Trophoblast cell (in vitro differentiated cells and primary cell): ENCODE data around the gene PRSS1.

Experiments
- DNase-seq, 2 donors: peaks; one replicate each; pipeline ENCODE4 v3.0.0-alpha.2; 2016
- H2AFZ ChIP-seq: 2 replicates; pipeline ENCODE4 v1.6.1; 2013; ENCODE audit warnings: low read length, moderate library complexity, mild to moderate bottlenecking; ENCODE audit not compliant: insufficient read depth, poor library complexity
- H2AK5ac ChIP-seq: 2 replicates; pipeline ENCODE4 v1.6.1; 2013; ENCODE audit warnings: mild to moderate bottlenecking, low read length
- H2BK120ac ChIP-seq: 2 replicates; pipeline ENCODE4 v1.6.1; 2013; ENCODE audit warnings: low read length, mild to moderate bottlenecking, moderate library complexity; ENCODE audit not compliant: insufficient read depth, poor library complexity
- H2BK12ac ChIP-seq: 2 replicates; pipeline ENCODE4 v1.6.1; 2013; ENCODE audit warnings: mild to moderate bottlenecking, low read length, moderate library complexity
- H2BK5ac ChIP-seq: 2 replicates; pipeline ENCODE4 v1.6.1; 2013; ENCODE audit warnings: low read length, low read depth, moderate library complexity, mild to moderate bottlenecking; ENCODE audit not compliant: poor library complexity
- H3K14ac ChIP-seq: 2 replicates; pipeline ENCODE4 v1.6.1; 2013; ENCODE audit warnings: mild to moderate bottlenecking, low read length
- H3K18ac ChIP-seq: 2 replicates; pipeline ENCODE4 v1.6.1; 2013; ENCODE audit warnings: mild to moderate bottlenecking, low read length
- H3K23ac ChIP-seq: 2 replicates; pipeline ENCODE4 v1.6.1; 2013; ENCODE audit warnings: low read length
- H3K27ac ChIP-seq: 2 replicates; pipeline ENCODE4 v1.5.1; 2013; ENCODE audit warnings: low read depth, mild to moderate bottlenecking, inconsistent platforms, low read length, moderate library complexity
- H3K27me3 ChIP-seq: 2 replicates; pipeline ENCODE4 v1.6.1; 2013; ENCODE audit warnings: inconsistent platforms, mild to moderate bottlenecking, low read length, moderate library complexity; ENCODE audit not compliant: insufficient read depth
- H3K36me3 ChIP-seq, 2 experiments: 1 replicate in 1 of 2; 2 replicates in 1 of 2; pipeline ENCODE4 v1.6.1; 2013; ENCODE audit warnings: low read length in 2 of 2, mild to moderate bottlenecking in 2 of 2, moderate library complexity in 1 of 2; ENCODE audit not compliant: insufficient read depth in 2 of 2, control insufficient read depth in 1 of 2
- H3K4ac ChIP-seq: 2 replicates; pipeline ENCODE4 v1.6.1; 2013; ENCODE audit warnings: low read depth, mild to moderate bottlenecking, low read length, moderate library complexity
- H3K4me1 ChIP-seq, 2 experiments: 1 replicate in 1 of 2; 2 replicates in 1 of 2; pipeline ENCODE4 v1.6.1; 2013; ENCODE audit warnings: low read length in 2 of 2, mild to moderate bottlenecking in 2 of 2, moderate library complexity in 1 of 2; ENCODE audit not compliant: insufficient read depth in 2 of 2, control insufficient read depth in 1 of 2
- H3K4me2 ChIP-seq: 2 replicates; pipeline ENCODE4 v1.6.1; 2013; ENCODE audit warnings: inconsistent platforms, mild to moderate bottlenecking, low read length, moderate library complexity
- H3K4me3 ChIP-seq: 2 replicates; pipeline ENCODE4 v1.5.1; 2013; ENCODE audit warnings: mild to moderate bottlenecking, low read depth, low read length, inconsistent platforms
- H3K79me1 ChIP-seq: one replicate; pipeline ENCODE4 v1.6.1; 2013; ENCODE audit warnings: low read length
- H3K79me2 ChIP-seq: 2 replicates; pipeline ENCODE4 v1.6.1; 2013; ENCODE audit warnings: low read length, mild to moderate bottlenecking; ENCODE audit not compliant: control insufficient read depth, insufficient read depth, poor library complexity
- H3K9ac ChIP-seq: 2 replicates; pipeline ENCODE4 v1.6.1; 2013; ENCODE audit warnings: mild to moderate bottlenecking, low read length
- H3K9me3 ChIP-seq: 2 replicates; pipeline ENCODE4 v1.6.1; 2013; ENCODE audit warnings: low read depth, mild to moderate bottlenecking, control low read depth, inconsistent platforms, low read length; ENCODE audit not compliant: insufficient read depth
- H4K12ac ChIP-seq: 2 replicates; pipeline ENCODE4 v1.6.1; 2013; ENCODE audit warnings: low read depth, mild to moderate bottlenecking, low read length, moderate library complexity
- H4K8ac ChIP-seq: 2 replicates; pipeline ENCODE4 v1.6.1; 2013; ENCODE audit warnings: low read depth, mild to moderate bottlenecking, low read length, moderate library complexity
- H4K91ac ChIP-seq: one replicate; pipeline ENCODE4 v1.6.1; 2013; ENCODE audit warnings: low read depth, mild to moderate bottlenecking, low read length, moderate library complexity
- WGBS: extraction: QIAGEN DNeasy Blood & Tissue Kit; methylation state at CpG from one replicate; pipeline ENCODE4 v1.1.7; 2013; ENCODE audit warnings: missing lambda C conversion rate; ENCODE audit not compliant: insufficient read length, insufficient coverage; ENCODE audit errors: extremely low coverage; 5-methylcytosine and 5-hydroxymethylcytosine counted together

PRSS1 gene

DNA sequence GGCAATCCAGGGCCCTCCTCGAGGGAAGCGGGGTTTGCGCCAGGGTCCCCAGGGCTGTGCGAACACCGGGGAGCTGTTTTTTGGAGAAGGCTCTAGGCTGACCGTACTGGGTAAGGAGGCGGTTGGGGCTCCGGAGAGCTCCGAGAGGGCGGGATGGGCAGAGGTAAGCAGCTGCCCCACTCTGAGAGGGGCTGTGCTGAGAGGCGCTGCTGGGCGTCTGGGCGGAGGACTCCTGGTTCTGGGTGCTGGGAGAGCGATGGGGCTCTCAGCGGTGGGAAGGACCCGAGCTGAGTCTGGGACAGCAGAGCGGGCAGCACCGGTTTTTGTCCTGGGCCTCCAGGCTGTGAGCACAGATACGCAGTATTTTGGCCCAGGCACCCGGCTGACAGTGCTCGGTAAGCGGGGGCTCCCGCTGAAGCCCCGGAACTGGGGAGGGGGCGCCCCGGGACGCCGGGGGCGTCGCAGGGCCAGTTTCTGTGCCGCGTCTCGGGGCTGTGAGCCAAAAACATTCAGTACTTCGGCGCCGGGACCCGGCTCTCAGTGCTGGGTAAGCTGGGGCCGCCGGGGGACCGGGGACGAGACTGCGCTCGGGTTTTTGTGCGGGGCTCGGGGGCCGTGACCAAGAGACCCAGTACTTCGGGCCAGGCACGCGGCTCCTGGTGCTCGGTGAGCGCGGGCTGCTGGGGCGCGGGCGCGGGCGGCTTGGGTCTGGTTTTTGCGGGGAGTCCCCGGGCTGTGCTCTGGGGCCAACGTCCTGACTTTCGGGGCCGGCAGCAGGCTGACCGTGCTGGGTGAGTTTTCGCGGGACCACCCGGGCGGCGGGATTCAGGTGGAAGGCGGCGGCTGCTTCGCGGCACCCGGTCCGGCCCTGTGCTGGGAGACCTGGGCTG, 47.5 kb downstream of the PRSS1 start:
- Histone ChIP-seq H3K14ac (no peak overlapping the region), H3K18ac (peak overlapping the region; percentile 20), H3K9ac (no peak overlapping the region), H3K4ac (no peak overlapping the region), H3K79me1 (no peaks in the 10 kb centered on the region), H2BK120ac (no peak overlapping the region), H3K4me1 (peaks cover 9 to 14% of the 10 kb centered on the region in 2 experiments), H3K23ac (no peak overlapping the region), H2BK12ac (no peak overlapping the region), H4K91ac (peak overlapping the region; percentile 10), H3K9me3 (peaks cover 4% of the 10 kb centered on the region), H2AK5ac (no peak overlapping the region), H3K4me2 (peak overlapping the region; percentile 59), H2BK5ac (no peak overlapping the region), H3K27me3 (peaks cover 27% of the 10 kb centered on the region), H4K8ac (peak overlapping the region; percentile 17), H3K4me3 (peak overlapping the region; percentile 61), H2AFZ (peak overlapping the region; percentile 41), H3K36me3 (no peaks in the 10 kb centered on the region), H3K27ac (no peak overlapping the region), H3K79me2 (peaks cover 2% of the 10 kb centered on the region), H4K12ac (no peak overlapping the region)
- DNase-seq: no peak
- no CpG with 5 or more reads among the region's 74 CpGs for WGBS

DNA sequence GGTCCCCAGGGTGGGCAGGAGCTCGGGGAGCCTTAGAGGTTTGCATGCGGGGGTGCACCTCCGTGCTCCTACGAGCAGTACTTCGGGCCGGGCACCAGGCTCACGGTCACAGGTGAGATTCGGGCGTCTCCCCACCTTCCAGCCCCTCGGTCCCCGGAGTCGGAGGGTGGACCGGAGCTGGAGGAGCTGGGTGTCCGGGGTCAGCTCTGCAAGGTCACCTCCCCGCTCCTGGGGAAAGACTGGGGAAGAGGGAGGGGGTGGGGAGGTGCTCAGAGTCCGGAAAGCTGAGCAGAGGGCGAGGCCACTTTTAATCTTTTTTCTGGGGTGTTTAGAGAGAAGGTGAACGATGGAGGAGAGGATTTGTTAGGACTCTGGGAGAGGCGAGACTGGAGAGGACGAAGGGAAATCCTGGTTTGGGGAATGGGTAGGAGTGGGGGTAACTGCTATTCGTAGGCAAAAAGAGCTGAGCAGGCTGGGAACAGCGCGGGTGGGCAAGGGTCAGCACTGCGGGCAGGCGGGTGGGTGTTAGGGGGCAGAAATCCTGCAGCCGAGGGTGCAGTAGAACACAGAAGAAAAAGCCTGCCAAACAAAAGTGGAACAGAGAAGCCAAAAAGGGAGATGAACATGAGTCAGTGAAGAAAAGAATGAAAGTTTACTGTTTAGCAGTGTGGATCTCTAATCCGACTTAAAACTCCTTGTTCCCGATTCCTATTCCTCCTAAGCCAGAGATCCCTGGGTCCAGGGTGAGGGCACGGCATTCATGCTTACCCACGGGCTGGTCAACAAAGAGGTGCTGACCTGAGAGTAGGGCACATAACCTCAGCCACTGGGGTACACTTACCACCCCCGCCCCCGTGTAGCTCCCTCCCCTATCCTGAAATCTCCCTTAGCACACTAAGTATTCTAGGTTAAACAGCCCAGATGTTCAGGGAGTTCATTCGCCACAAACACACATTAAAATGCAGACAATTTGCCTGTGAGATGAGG, 48.4 kb downstream of the PRSS1 start:
- no peak overlapping the region for H2BK120ac ChIP-seq
- no peak overlapping the region for H3K4ac ChIP-seq
- H2BK12ac ChIP-seq: no peak overlapping the region
- no peak for DNase-seq
- no peak overlapping the region for H3K14ac ChIP-seq
- peak overlapping the region; percentile 16 for H3K18ac ChIP-seq
- H3K79me2 ChIP-seq: peaks cover 2% of the 10 kb centered on the region
- peak overlapping the region; percentile 10 for H2AFZ ChIP-seq
- H4K8ac ChIP-seq: peak overlapping the region; percentile 17
- H4K12ac ChIP-seq: no peak overlapping the region
- peak overlapping the region; percentile 44 for H4K91ac ChIP-seq
- H3K27me3 ChIP-seq: peaks cover 27% of the 10 kb centered on the region
- WGBS: no CpG with 5 or more reads among the region's 33 CpGs
- H3K27ac ChIP-seq: no peak overlapping the region
- H3K4me2 ChIP-seq: peak overlapping the region; percentile 59
- peak overlapping the region; percentile 61 for H3K4me3 ChIP-seq
- H2AK5ac ChIP-seq: no peak overlapping the region
- no peak overlapping the region for H3K9ac ChIP-seq
- no peaks in the 10 kb centered on the region for H3K79me1 ChIP-seq
- peaks cover 4% of the 10 kb centered on the region for H3K9me3 ChIP-seq
- no peak overlapping the region for H2BK5ac ChIP-seq
- no peaks in the 10 kb centered on the region for H3K36me3 ChIP-seq
- no peak overlapping the region for H3K23ac ChIP-seq
- H3K4me1 ChIP-seq: peaks cover 9 to 14% of the 10 kb centered on the region in 2 experiments

DNA sequence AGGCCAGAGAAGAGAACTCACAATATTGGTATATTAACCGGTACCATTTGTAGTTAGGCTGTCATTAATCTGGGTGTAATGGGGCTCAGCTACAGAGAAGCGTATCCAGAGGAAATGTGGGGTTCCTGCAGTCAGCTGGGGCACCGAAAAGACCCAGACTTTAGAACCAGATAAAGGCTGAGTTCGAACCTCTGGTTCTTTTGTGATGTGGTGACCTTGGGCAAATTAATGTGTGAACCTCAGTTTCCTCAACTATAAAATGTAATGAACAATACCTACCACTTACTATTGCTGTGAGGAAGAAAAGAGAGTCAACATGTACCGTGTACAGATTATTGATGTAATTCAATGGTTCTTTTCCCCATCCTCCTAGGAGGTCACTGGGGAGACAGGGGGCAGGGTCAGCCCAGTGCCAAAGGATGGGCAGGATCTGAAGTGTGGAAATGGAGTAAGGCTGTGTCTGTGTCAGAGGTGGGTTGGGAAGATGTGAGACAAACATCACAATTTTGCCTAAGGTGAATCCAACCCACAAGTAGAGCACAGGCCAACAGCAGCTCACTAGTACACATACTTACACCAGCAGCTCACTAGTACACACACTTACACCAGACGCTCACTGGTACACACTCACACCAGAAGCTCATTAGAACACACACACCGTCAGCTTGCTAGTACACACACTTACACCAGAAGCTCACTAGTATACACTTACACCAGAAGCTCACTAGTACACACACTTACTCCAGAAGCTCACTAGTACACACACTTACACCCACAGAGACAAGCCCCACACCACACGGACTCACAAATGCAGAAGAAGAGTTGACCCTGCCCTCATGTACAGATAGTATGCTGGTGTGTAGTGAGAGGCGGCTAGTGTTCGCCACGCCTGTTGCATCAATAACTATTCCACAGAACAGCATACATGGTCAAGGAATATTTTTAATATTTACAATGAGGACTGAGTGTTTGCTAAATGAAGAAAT, 49.5 kb downstream of the PRSS1 start:
- H3K79me1 ChIP-seq: no peaks in the 10 kb centered on the region
- H3K14ac ChIP-seq: no peak overlapping the region
- no peak overlapping the region for H2BK120ac ChIP-seq
- peaks cover 4% of the 10 kb centered on the region for H3K9me3 ChIP-seq
- DNase-seq: no peak
- H3K27ac ChIP-seq: no peak overlapping the region
- H3K4me2 ChIP-seq: no peak overlapping the region
- no peak overlapping the region for H4K91ac ChIP-seq
- peak overlapping the region; percentile 8 for H3K23ac ChIP-seq
- H4K12ac ChIP-seq: no peak overlapping the region
- no CpG with 5 or more reads among the region's 11 CpGs for WGBS
- no peak overlapping the region for H4K8ac ChIP-seq
- H2BK5ac ChIP-seq: no peak overlapping the region
- peaks cover 2% of the 10 kb centered on the region for H3K79me2 ChIP-seq
- no peak overlapping the region for H2BK12ac ChIP-seq
- H2AK5ac ChIP-seq: no peak overlapping the region
- H3K4ac ChIP-seq: no peak overlapping the region
- peaks cover 9 to 10% of the 10 kb centered on the region in 2 experiments for H3K4me1 ChIP-seq
- H3K36me3 ChIP-seq: no peaks in the 10 kb centered on the region
- H3K4me3 ChIP-seq: no peak overlapping the region
- H2AFZ ChIP-seq: no peak overlapping the region
- no peak overlapping the region for H3K18ac ChIP-seq
- no peak overlapping the region for H3K9ac ChIP-seq
- peaks cover 27% of the 10 kb centered on the region for H3K27me3 ChIP-seq
